Heart left ventricle (tissue), 16 donors: Measurements from ENCODE around the gene PAEP. TPM values are rescaled to one million over a fixed set of nuclear protein-coding genes. Genes with fewer than 3 reads are reported as not detected.
A peak's percentile ranks its signal among the peaks of the same experiment; 100 is the strongest.

ENCODE experiments used
- ATAC-seq, 4 donors: fragments of 200-7000 bp; cut with Tn5 transposase; one replicate each; pipeline ENCODE4 v1.9.1; 2020 to 2022; ENCODE audit warnings: moderate library complexity in 4 of 4, mild to moderate bottlenecking in 3 of 4, moderate number of reproducible peaks in 1 of 4
- DNase-seq, 5 donors: peaks; one replicate each; pipeline ENCODE4 v3.0.0-alpha.2; 2020
- H3K27ac ChIP-seq, 12 donors: fragments of 200-600 bp; sonication (generic) in 4 of 12; one replicate each; pipeline versions ENCODE4 v1.5.0 to v1.8.0; 2016 to 2022; ENCODE audit warnings: mild to moderate bottlenecking in 2 of 12
- H3K27me3 ChIP-seq, 9 donors: fragments of 200-600 bp; sonication (generic) in 2 of 9; one replicate each; pipeline versions ENCODE4 v1.5.1 to v1.8.0; 2016 to 2022; ENCODE audit warnings: mild to moderate bottlenecking in 3 of 9
- H3K36me3 ChIP-seq, 9 donors: fragments of 200-600 bp; sonication (generic) in 2 of 9; one replicate each; pipeline versions ENCODE4 v1.5.0 to v1.8.0; 2018 to 2022; ENCODE audit warnings: mild to moderate bottlenecking in 2 of 9
- H3K4me1 ChIP-seq, 12 donors: fragments of 200-600 bp; sonication (generic) in 4 of 12; one replicate each; pipeline versions ENCODE4 v1.5.0 to v1.8.0; 2016 to 2022; ENCODE audit warnings: mild to moderate bottlenecking in 3 of 12
- H3K4me3 ChIP-seq, 12 donors: fragments of 200-600 bp; sonication (generic) in 4 of 12; one replicate each; pipeline versions ENCODE4 v1.5.0 to v1.8.0; 2017 to 2022; ENCODE audit warnings: mild to moderate bottlenecking in 9 of 12, moderate library complexity in 4 of 12
- H3K9me3 ChIP-seq, 12 donors: fragments of 200-600 bp; sonication (generic) in 4 of 12; one replicate each; pipeline versions ENCODE4 v1.5.0 to v1.8.0; 2016 to 2022; ENCODE audit warnings: mild to moderate bottlenecking in 1 of 12
- CTCF ChIP-seq, 12 donors: fragments of 200-600 bp; sonication (generic) in 4 of 12; IDR thresholded peaks; one replicate each; pipeline versions ENCODE4 v1.5.0 to v1.8.0; 2018 to 2022; ENCODE audit warnings: antibody characterized with exemption in 12 of 12, mild to moderate bottlenecking in 5 of 12
- POLR2A ChIP-seq, 2 donors: fragments of 450-650 bp; IDR thresholded peaks; one replicate each; pipeline ENCODE4 v1.6.1; 2017; ENCODE audit warnings: antibody characterized with exemption in 2 of 2, mild to moderate bottlenecking in 2 of 2, moderate library complexity in 2 of 2
- WGBS, 4 donors: extraction: QIAGEN DNeasy Blood & Tissue Kit in 2 of 4; methylation state at CpG; one replicate each; pipeline versions ENCODE4 v1.1.5 to v1.1.7; 2013 to 2018; 5-methylcytosine and 5-hydroxymethylcytosine counted together
- intact Hi-C, 10 donors: fragments of 100-400 bp; cut with DNase I; formaldehyde crosslinking; loops; one replicate each; pipeline versions ENCODE4 v1.11.1 to v1.14.2; 2022
- polyA plus RNA-seq, 2 donors: library from polyadenylated mRNA; stranded (reverse); fragments of 200-250 nt; gene quantifications; one replicate each; pipeline ENCODE4 v1.2.3, GENCODE V29; 2013
- total RNA-seq, 9 donors: library from RNA; depleted of rRNA in 2 of 9; stranded (reverse); fragments of >200 nt in 2 of 9; fragmentation: NEBNext Ultra II Directional in 3 of 9; extraction: Animal tissue kit (Norgen Biotek cat#: 25700) in 3 of 9; gene quantifications; one replicate each; pipeline versions ENCODE4 v1.1.0 to v1.2.4, GENCODE V29; 2016 to 2023
- donor health status: ischemic (EF 13 %, LVEDD 7.1; RV severe dilation, severe dysfunction).
- donor health status: healthy with polysubstance abuse.
- donor health status: DM: no; HTN: yes; CAD: no.
- donor health status: DM: no; HTN: no; CAD: no.
- donor health status: ischemic (EF 25% LVEDD 6.9; RV normal size, moderate dysfunction).
- donor health status: ischemic (EF 25% LVEDD 5.7; RV mildly dilated, moderate dysfunction).
- donor health status: healthy.
- donor health status: DM: yes; HTN: yes; CAD: no.
- donor health status: ischemic (EF 35%, LVEDD 5.7; RV mildly dilated, moderate dysfunction).
- donor health status: nonischemic (EF 11% LVEDD 7.7; RV severe dilation, severe dysfunction).
- donor health status: DM: yes; HTN: yes; CAD: no.
- donor health status: PGD.
- donor health status: ischemic (EF 29% LVEDD 5.4; RV normal size, mild dysfunction).
- donor health status: nonischemic (EF 23%, LVEDD 6.1; RV moderate dilation, normal function).

The PAEP gene
- total and polyA plus RNA-seq, 11 donors: not detected

DNA sequence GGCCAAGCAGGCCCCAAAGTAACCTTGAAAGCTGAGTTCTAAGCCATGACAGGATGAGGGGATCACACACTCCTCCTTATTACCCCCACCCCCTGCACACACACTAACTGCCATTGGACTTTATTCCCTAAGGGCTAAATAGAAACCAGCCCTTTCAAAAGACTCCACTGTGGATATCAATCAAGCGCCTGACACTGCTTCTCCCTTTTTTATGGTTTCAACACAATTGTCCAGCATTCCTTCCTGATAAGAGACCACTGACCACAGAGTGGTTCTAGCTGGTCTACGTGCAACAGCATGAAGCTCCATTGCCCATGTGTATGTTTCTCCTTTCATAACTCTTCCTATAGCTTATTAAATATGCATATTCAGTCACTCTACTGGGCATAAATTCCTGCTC, 34.7 kb downstream of the PAEP start:
- H3K4me3 ChIP-seq: no peak overlapping the region
- H3K9me3 ChIP-seq: peaks cover 0 to 17% (median 7%) of the 10 kb centered on the region in 12 donors
- no peak for DNase-seq
- H3K36me3 ChIP-seq: no peaks in the 10 kb centered on the region
- H3K4me1 ChIP-seq: no peaks in the 10 kb centered on the region
- no peak overlapping the region for H3K27ac ChIP-seq
- 65 to 79% (median 73%) methylated on average over 2 of the region's 2 CpGs for WGBS, 4 donors
- TF ChIP-seq POLR2A (IDR thresholded peaks at IDR 0.05) (no peak), CTCF (IDR thresholded peaks at IDR 0.05) (no peak)
- intact Hi-C loops: no loop called here
- H3K27me3 ChIP-seq: peaks cover 0 to 22% (median 3%) of the 10 kb centered on the region in 9 donors
- ATAC-seq: no peak

DNA sequence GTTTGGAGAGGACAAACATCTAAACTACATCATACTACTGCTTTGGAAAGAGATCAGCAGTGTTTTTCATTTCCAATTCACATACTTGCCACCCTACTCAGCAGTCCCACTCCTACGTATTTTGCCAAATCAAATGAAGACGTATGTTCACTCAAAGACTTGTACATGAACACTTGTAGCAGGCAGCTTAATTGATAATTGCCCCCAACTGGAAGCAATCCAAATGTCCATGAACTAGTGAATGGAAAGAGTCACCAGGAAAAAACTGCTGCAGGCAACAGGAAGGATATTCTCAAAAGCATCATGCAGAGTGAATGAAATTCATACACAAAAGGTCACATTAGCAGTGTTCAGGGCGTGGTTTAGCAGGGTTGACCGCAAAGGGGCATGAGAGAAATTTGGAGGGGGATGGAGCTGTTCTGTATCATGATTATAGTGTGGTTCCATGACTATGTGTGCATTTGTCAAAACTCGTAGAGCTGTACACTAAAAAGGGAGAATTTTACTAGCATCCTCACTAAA, 38.8 kb downstream of the PAEP start:
- H3K27me3 ChIP-seq: peaks cover 0 to 19% (median 2%) of the 10 kb centered on the region in 9 donors
- WGBS, 4 donors: 54 to 73% (median 62%) methylated on average over 5 of the region's 5 CpGs
- no peaks in the 10 kb centered on the region for H3K4me1 ChIP-seq
- no peak overlapping the region for H3K4me3 ChIP-seq
- no peak for ATAC-seq
- DNase-seq: no peak
- peaks cover 0 to 6% (median under 1%) of the 10 kb centered on the region in 12 donors for H3K9me3 ChIP-seq
- intact Hi-C loops: loop anchor here in 7 of 10 donors (5.0 to 10.0 kb wide), 5 partner anchors 264 to 682 kb away; no protein-coding TSS in a partner anchor
- no peaks in the 10 kb centered on the region for H3K36me3 ChIP-seq
- no peak overlapping the region for H3K27ac ChIP-seq
- TF ChIP-seq POLR2A (IDR thresholded peaks at IDR 0.05) (no peak), CTCF (IDR thresholded peaks at IDR 0.05) (no peak)

DNA sequence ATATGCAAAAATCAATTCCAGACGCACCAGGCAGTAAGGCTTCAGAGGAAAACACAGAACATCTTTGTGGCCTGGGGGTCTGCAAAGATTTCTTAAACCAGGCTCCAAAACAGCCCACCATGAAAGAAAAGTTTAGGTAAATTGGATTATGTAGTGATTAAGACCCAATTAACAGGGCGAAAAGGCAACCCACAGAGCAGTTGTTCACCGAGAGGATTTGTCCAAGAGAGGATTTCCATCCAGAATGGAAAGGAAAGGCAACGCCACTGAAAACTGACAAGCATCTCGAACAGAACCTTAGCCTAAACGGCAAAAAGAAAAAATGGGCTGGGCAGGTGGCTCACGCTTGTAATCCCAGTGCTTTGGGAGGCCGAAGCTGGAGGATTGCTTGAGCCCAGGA, 40.4 kb downstream of the PAEP start:
- no peaks in the 10 kb centered on the region for H3K4me1 ChIP-seq
- no peaks in the 10 kb centered on the region for H3K9me3 ChIP-seq
- peaks cover 0 to 19% (median 2%) of the 10 kb centered on the region in 9 donors for H3K27me3 ChIP-seq
- no peak overlapping the region for H3K4me3 ChIP-seq
- 86 to 89% (median 87%) methylated on average over 8 of the region's 8 CpGs for WGBS, 4 donors
- intact Hi-C loops: loop anchor here in 7 of 10 donors (5.0 to 10.0 kb wide), 5 partner anchors 263 to 680 kb away; no protein-coding TSS in a partner anchor
- H3K27ac ChIP-seq: no peak overlapping the region
- TF ChIP-seq POLR2A (IDR thresholded peaks at IDR 0.05): no peak
- no peak for TF ChIP-seq CTCF (IDR thresholded peaks at IDR 0.05)
- DNase-seq: no peak
- H3K36me3 ChIP-seq: no peaks in the 10 kb centered on the region
- no peak for ATAC-seq

- intact Hi-C loops: loop anchor here in 7 of 10 donors (5.0 to 10.0 kb wide), 5 partner anchors 262 to 679 kb away; no protein-coding TSS in a partner anchor
- Histone ChIP-seq H3K4me1 (no peaks in the 10 kb centered on the region), H3K27ac (no peak overlapping the region), H3K27me3 (peaks cover 0 to 13% (median 2%) of the 10 kb centered on the region in 9 donors), H3K36me3 (no peaks in the 10 kb centered on the region), H3K9me3 (no peaks in the 10 kb centered on the region), H3K4me3 (no peak overlapping the region)
- ATAC-seq: peak; percentile 26 to 50 (median 26)
- DNase-seq: peak in 3 of 5 donors; percentile 21 to 46 (median 25)
- WGBS, 4 donors: 48 to 58% (median 52%) methylated on average over 24 of the region's 24 CpGs
- peak; percentile 61 to 87 (median 70) for TF ChIP-seq CTCF (IDR thresholded peaks at IDR 0.05)
- no peak for TF ChIP-seq POLR2A (IDR thresholded peaks at IDR 0.05)
Observed at GRCh38 chr9:135602789-135603481, 41.4 kb downstream of the PAEP start.
